H1 (cell line): ENCODE measurements around the gene NOL12.

Experiments used
- CEBPB ChIP-seq: IDR thresholded peaks from 2 replicates; pipeline ENCODE4 v1.6.1; 2012; ENCODE audit warnings: low read depth, low read length
- CTCF ChIP-seq, 3 experiments: IDR thresholded peaks; 1 replicate in 2 of 3; 2 replicates in 1 of 3; pipeline versions ENCODE4 v1.5.1 to v1.6.1; 2011; ENCODE audit warnings: low read length in 3 of 3, mild to moderate bottlenecking in 3 of 3, inconsistent platforms in 2 of 3, low read depth in 1 of 3, moderate library complexity in 1 of 3; ENCODE audit not compliant: insufficient read depth in 1 of 3; ENCODE audit errors: control extremely low read depth in 1 of 3
- EZH2 ChIP-seq: fragments of 200-600 bp; sonication (generic); IDR thresholded peaks from 2 replicates; pipeline ENCODE4 v1.7.1; 2012; ENCODE audit warnings: low read depth, mild to moderate bottlenecking, moderate library complexity, low read length, inconsistent platforms; ENCODE audit not compliant: severe bottlenecking

- TF ChIP-seq EZH2 = no peak
- no peak for TF ChIP-seq CEBPB
- peak in 1 of 3 experiments; percentile 5; a peak in 1 of 4 replicates for TF ChIP-seq CTCF (IDR thresholded peaks at IDR 0.05; ENCODE audit: control extremely low read depth in 1 of 3, insufficient read depth in 1 of 3, low read depth in 1 of 3, low read length in 3 of 3)
Measured at GRCh38 chr22:37697538-37697835, 11.3 kb downstream of the NOL12 start.
